ENCODE data around the gene AVP.

The AVP gene

GRCh38 chr20:3045042-3045815, 39.3 kb downstream of the AVP start (continued):
- TF ChIP-seq ZC3H10 (CRISPR knock-in tag; IDR thresholded peaks at IDR 0.05), result no peak

DNA sequence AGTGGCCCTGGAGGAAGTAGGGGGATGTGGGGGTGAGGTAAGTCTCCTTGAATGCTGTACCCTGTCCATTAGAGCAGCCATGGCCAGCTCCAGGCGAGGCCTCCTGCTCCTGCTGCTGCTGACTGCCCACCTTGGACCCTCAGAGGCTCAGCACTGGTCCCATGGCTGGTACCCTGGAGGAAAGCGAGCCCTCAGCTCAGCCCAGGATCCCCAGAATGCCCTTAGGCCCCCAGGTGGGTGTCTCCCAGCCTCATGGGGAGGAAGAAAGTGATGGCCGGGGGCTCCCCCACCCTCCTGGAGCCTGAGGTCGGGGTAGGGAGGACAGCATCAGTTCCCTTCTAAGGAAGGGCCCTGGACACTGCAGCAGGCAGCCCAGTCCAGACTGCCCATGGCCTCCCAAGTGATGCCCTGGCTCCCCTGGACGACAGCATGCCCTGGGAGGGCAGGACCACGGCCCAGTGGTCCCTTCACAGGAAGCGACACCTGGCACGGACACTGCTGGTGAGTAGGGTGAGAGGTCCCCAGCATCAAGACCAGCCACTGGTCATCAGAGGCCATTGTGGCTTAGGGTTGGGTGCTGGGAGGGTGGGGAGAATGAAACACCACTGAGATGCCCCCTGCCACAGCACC, 40.1 kb downstream of the AVP start:
- ATAC-seq, result no peak
- TF ChIP-seq ISL1 (CRISPR knock-in tag; IDR thresholded peaks at IDR 0.05) (no peak), ZFP30 (CRISPR knock-in tag; IDR thresholded peaks at IDR 0.05) (no peak), ZC3H10 (CRISPR knock-in tag; IDR thresholded peaks at IDR 0.05) (no peak), TCF4 (CRISPR knock-in tag; IDR thresholded peaks at IDR 0.05; ENCODE audit: borderline replicate concordance) (no peak), BACH2 (CRISPR knock-in tag; IDR thresholded peaks at IDR 0.05; ENCODE audit: borderline replicate concordance) (no peak), ZNF8 (CRISPR knock-in tag; IDR thresholded peaks at IDR 0.05) (no peak), ZFP3 (CRISPR knock-in tag; IDR thresholded peaks at IDR 0.05) (no peak), CSDC2 (CRISPR knock-in tag; IDR thresholded peaks at IDR 0.05) (no peak), ARNTL (CRISPR knock-in tag; IDR thresholded peaks at IDR 0.05; ENCODE audit: borderline replicate concordance, low read depth) (no peak), PATZ1 (CRISPR knock-in tag; IDR thresholded peaks at IDR 0.05; ENCODE audit: borderline replicate concordance) (no peak), TOX (CRISPR knock-in tag; IDR thresholded peaks at IDR 0.05; ENCODE audit: borderline replicate concordance) (no peak)
- TF ChIP-seq, protein P1, sequence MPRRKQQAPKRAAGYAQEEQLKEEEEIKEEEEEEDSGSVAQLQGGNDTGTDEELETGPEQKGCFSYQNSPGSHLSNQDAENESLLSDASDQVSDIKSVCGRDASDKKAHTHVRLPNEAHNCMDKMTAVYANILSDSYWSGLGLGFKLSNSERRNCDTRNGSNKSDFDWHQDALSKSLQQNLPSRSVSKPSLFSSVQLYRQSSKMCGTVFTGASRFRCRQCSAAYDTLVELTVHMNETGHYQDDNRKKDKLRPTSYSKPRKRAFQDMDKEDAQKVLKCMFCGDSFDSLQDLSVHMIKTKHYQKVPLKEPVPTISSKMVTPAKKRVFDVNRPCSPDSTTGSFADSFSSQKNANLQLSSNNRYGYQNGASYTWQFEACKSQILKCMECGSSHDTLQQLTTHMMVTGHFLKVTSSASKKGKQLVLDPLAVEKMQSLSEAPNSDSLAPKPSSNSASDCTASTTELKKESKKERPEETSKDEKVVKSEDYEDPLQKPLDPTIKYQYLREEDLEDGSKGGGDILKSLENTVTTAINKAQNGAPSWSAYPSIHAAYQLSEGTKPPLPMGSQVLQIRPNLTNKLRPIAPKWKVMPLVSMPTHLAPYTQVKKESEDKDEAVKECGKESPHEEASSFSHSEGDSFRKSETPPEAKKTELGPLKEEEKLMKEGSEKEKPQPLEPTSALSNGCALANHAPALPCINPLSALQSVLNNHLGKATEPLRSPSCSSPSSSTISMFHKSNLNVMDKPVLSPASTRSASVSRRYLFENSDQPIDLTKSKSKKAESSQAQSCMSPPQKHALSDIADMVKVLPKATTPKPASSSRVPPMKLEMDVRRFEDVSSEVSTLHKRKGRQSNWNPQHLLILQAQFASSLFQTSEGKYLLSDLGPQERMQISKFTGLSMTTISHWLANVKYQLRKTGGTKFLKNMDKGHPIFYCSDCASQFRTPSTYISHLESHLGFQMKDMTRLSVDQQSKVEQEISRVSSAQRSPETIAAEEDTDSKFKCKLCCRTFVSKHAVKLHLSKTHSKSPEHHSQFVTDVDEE (CRISPR knock-in tag; IDR thresholded peaks at IDR 0.05), result no peak
- TF ChIP-seq, protein P2, sequence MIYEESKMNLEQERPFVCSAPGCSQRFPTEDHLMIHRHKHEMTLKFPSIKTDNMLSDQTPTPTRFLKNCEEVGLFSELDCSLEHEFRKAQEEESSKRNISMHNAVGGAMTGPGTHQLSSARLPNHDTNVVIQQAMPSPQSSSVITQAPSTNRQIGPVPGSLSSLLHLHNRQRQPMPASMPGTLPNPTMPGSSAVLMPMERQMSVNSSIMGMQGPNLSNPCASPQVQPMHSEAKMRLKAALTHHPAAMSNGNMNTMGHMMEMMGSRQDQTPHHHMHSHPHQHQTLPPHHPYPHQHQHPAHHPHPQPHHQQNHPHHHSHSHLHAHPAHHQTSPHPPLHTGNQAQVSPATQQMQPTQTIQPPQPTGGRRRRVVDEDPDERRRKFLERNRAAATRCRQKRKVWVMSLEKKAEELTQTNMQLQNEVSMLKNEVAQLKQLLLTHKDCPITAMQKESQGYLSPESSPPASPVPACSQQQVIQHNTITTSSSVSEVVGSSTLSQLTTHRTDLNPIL (CRISPR knock-in tag; IDR thresholded peaks at IDR 0.05; ENCODE audit: low read depth), result no peak

DNA sequence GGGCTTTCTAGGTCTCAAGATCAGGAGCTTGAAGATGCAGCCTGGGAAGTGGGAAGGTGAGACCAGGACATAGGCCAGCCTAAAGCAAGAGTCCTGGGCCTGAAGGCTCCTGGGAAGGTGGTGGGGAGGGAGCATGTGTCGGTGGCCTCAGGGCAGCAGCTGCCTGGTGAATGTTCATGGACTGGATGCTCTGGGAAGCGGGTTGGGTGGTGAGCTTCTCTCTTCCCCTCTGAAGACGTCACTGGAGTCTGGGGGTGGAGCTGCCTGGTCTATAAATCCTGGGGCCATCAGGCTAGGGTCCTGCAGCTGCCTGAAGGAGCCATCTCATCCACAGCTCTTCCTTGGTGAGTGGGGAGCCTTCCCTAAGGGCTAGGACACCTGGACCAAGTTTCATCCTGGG, 41.2 kb downstream of the AVP start, which contains the start of gene GNRH2:
GNRH2 (plus strand) TSS at position 301 of the 400 bp plus-strand sequence. CDS start 793 bp downstream, outside the sequence.
- no peak for ATAC-seq
- no peak for TF ChIP-seq TCF4 (CRISPR knock-in tag; IDR thresholded peaks at IDR 0.05; ENCODE audit: borderline replicate concordance)
- TF ChIP-seq GLIS3 (CRISPR knock-in tag; IDR thresholded peaks at IDR 0.05), result no peak
- TF ChIP-seq CSDC2 (CRISPR knock-in tag; IDR thresholded peaks at IDR 0.05), result no peak
- TF ChIP-seq SNAI2 (CRISPR knock-in tag; IDR thresholded peaks at IDR 0.05), result no peak
- TF ChIP-seq ARNTL (CRISPR knock-in tag; IDR thresholded peaks at IDR 0.05; ENCODE audit: borderline replicate concordance, low read depth), result no peak
- no peak for TF ChIP-seq BACH2 (CRISPR knock-in tag; IDR thresholded peaks at IDR 0.05; ENCODE audit: borderline replicate concordance)
- no peak for TF ChIP-seq ZNF70 (CRISPR knock-in tag; IDR thresholded peaks at IDR 0.05)
- TF ChIP-seq, protein P3, sequence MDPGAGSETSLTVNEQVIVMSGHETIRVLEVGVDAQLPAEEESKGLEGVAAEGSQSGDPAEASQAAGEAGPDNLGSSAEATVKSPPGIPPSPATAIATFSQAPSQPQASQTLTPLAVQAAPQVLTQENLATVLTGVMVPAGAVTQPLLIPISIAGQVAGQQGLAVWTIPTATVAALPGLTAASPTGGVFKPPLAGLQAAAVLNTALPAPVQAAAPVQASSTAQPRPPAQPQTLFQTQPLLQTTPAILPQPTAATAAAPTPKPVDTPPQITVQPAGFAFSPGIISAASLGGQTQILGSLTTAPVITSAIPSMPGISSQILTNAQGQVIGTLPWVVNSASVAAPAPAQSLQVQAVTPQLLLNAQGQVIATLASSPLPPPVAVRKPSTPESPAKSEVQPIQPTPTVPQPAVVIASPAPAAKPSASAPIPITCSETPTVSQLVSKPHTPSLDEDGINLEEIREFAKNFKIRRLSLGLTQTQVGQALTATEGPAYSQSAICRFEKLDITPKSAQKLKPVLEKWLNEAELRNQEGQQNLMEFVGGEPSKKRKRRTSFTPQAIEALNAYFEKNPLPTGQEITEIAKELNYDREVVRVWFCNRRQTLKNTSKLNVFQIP (CRISPR knock-in tag; IDR thresholded peaks at IDR 0.05; ENCODE audit: borderline replicate concordance, low read depth), result no peak

GRCh38 chr20:3042625-3043024, 41.9 kb downstream of the AVP start:
- TF ChIP-seq ZNF8 (CRISPR knock-in tag; IDR thresholded peaks at IDR 0.05) (no peak), TCF4 (CRISPR knock-in tag; IDR thresholded peaks at IDR 0.05; ENCODE audit: borderline replicate concordance) (no peak), ARNTL (CRISPR knock-in tag; IDR thresholded peaks at IDR 0.05; ENCODE audit: borderline replicate concordance, low read depth) (no peak)
- ATAC-seq, result no peak
